Left ventricle myocardium superior (tissue), 1 donor: ENCODE data around the gene HDAC9. TPM values are rescaled to one million over a fixed set of nuclear protein-coding genes. Genes with fewer than 3 reads are reported as not detected.

Experiments used
- ATAC-seq: fragments of 200-7000 bp; cut with Tn5 transposase; one replicate; pipeline ENCODE4 v1.9.1; 2020; ENCODE audit warnings: mild to moderate bottlenecking, moderate library complexity
- DNase-seq: peaks from one replicate; pipeline ENCODE4 v3.0.0-alpha.2; 2020
- intact Hi-C: fragments of 100-400 bp; cut with micrococcal nuclease; formaldehyde crosslinking; loops from one replicate; pipeline ENCODE4 v1.11.0; 2022
- total RNA-seq: library from RNA; stranded (reverse); fragmentation: NEBNext Ultra II Directional; extraction: Animal tissue kit (Norgen Biotek cat#: 25700); gene quantifications from one replicate; pipeline ENCODE4 v1.2.1, GENCODE V29; 2021
- donor health status: DM: no; HTN: yes; CAD: no; lungs with severe emphysema.

Gene HDAC9
- total RNA-seq, 1 donor from 2014 or later: 30.7 TPM

DNA sequence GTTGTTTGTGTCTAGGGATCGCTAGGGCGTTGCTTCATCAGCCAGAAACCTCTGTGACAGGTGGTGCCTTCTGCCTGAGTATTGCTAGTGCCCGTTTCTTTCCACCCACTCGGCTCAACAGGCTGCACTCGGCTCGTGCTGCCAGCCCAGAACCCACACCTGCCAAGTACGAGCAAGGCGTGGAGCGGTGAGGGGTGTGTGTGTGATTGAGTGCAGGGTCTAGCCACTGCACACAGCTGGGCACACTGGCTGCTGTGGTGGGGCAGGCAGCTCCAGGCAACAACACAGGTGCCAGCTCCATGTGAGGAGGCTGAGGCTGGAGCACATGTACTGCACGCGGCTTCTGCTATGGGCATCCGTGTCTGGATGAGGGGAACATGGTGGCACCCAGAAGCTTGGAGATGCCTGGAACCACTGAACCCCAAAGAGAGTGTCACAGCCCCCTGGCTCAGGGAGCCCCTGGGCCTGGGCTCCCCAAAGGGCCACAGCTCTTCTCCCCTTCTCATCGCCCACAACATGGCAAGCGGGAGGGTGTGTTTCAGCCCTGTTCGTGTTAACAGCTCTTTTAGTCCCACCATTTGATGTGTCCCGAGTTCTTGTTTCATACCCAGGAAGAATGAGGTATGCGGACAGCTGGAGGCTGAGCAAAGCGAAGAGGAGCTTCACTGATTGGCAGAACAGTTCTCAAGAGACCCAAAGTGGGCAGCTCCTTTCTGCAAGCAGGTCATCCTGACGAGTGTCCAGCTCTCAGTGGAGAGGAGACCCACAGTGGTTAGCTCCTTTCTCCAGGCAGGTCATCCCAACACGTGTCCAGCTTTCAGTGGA is 78.1 kb downstream of the HDAC9 start:
- intact Hi-C loops: loop anchor here (5.0 kb wide), 1 partner anchor 221 kb away; no protein-coding TSS in a partner anchor
- DNase-seq: peak; percentile 49
- peak; percentile 87 for ATAC-seq

- no peak for DNase-seq
- intact Hi-C loops: loop anchor here (5.0 kb wide), 1 partner anchor 222 kb away; no protein-coding TSS in a partner anchor
- no peak for ATAC-seq
Measured at GRCh38 chr7:18574235-18574540, 78.6 kb downstream of the HDAC9 start.

DNA sequence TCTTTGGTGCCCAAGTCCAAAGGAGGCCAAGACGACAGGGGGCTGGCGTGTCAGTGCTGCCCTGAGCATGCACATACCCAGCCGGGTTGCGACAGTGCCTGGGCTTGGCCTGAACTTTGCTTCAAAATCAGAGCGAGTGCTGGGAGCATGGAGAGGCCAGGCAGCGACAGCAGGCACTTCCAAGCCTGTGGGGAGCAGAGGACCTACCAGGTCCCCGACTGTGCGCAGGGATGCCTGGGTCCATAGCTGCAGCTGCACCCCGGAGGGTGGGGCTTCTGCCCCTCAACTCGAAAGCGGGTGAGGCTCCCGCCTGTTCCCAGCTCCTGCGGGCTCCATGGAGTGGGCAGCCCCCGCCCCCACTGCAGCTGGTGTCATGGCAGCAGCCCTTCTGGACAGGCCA is 79.1 kb downstream of the HDAC9 start:
- DNase-seq (no peak), ATAC-seq (no peak)

DNA sequence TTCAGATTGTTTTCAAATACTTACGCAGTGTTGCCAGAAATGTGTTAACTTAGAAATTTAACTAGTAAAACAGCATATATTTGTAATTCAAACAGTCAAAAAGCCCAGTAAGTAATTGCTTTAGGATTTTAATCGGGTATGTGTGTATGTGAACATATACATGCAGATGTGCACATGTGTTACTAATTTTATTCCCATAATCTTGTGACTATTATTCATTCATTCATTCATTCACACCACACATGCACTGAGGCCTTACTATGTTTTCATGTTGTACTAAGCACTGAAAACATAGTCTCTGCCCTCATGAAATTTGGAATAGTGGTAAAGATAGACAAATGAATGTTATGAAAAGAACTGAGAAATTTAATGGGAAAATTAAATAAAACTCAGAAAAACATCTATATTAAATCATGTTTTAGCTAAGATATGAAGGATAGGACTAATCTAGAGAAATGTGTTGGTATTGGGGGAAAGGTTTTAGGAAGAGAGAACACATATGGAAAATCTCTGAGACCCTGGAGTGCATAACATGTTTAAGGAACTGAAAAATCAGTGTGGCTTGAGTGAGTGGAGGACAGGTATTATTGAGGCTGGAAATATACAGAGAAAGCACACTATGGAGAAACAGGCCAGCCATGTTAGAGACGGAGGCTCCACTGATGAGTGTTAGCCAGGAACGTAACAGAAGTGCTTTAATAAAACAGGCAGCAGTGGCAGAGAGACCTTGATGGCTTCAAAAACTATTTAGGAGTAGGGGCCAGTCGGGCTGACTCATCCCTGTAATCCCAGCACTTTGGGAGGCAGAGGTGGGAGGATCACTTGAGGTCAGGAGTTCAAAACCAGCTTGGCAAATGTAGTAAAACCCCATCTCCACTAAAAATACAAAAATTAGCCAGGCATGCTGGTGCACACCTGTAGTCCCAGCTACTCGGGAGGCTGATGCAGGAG is 80.3 kb downstream of the HDAC9 start:
- no peak for ATAC-seq
- DNase-seq: no peak
- intact Hi-C loops: no loop called here

More for the DNA sequence above, 79.1 kb downstream of the HDAC9 start:
- intact Hi-C loops: loop anchor here (5.0 kb wide), 1 partner anchor 222 kb away; no protein-coding TSS in a partner anchor

DNA sequence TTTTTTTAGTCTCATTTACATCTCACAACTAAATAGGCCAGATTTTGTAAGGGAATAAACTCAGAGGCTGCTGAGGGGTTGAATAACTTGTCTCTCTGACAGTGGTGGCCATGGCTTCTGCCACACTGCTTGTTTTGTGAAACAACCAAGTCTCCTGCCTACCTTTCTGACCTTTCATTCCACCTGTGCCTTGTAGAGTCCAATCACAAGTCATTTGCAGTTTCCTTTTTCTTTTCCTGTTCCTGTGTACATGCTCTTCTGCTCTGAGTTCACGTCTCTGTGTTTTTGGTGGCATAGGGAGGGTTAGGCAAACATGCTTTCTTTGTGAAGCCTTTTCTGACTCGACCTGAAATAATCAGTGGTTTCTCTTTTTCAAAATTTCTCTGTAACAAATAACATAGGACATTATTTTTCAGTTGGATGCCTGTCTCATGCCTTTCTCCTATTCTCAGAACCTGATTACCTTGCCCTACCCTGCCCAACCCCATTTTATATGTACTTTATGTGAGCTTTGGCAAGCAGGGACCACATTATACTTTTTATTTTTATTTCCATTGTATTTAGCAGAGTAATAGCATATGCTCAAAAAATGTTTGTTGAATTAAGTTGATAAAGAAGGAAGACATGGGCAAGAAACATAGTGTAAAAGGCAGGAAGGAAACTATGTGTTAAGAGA is 81.7 kb downstream of the HDAC9 start:
- no peak for DNase-seq
- intact Hi-C loops: no loop called here
- ATAC-seq: no peak

DNA sequence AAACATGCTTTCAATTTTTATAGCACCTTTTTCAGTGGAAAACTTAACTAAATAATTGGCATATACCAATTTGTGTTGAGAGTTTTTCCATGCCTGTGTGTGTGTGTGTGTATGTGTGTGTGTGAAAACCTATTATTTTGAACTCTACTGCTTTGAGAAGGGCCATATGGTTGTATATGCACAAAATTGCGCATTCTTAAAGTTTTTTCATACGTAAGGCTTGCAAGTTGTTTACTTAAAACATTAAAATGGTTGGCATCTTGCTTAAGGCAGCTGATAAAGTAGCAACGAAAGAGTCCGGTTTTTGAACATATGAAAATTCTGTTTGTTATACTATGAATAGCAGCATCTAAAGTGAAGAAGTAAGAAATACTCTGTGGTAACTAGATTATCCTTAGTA is 84.1 kb downstream of the HDAC9 start:
- ATAC-seq: no peak
- intact Hi-C loops: loop anchor here (5.0 kb wide), 1 partner anchor 642 kb away; no protein-coding TSS in a partner anchor
- DNase-seq: no peak

GRCh38 chr7:18580950-18581349 is 85.4 kb downstream of the HDAC9 start:
- no peak for ATAC-seq
- DNase-seq: no peak
- intact Hi-C loops: loop anchor here (5.0 kb wide), 1 partner anchor 644 kb away; no protein-coding TSS in a partner anchor

DNA sequence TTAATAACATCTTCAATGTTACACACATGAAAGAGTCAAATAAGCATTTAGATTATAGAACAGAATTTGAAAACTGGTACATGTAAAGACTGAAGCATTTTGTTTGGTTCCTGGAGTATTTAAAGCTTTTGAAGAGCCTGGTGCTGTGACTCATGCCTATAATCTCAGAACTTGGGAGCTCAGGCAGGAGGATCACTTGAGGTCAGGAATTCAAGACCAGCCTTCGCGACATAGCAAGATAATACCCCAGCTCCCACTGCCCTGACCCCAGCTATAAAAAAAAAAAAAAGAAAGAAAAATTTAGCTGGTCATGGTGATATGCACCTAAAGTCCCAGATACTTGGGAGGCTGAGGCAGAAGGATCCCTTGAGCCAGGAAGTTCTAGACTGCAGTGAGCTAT is 87.8 kb downstream of the HDAC9 start:
- ATAC-seq (peak; percentile 65), DNase-seq (no peak)
- intact Hi-C loops: loop anchor here (5.0 kb wide), 1 partner anchor 646 kb away; no protein-coding TSS in a partner anchor

- DNase-seq (no peak), ATAC-seq (no peak)
- intact Hi-C loops: no loop called here
Measured at GRCh38 chr7:18590241-18590640, 94.7 kb downstream of the HDAC9 start.

- intact Hi-C loops: no loop called here
- DNase-seq: no peak
- peak; percentile 41 for ATAC-seq
Measured at GRCh38 chr7:18590744-18591340, 95.3 kb downstream of the HDAC9 start.

- intact Hi-C loops: no loop called here
- DNase-seq (no peak), ATAC-seq (no peak)
Measured at GRCh38 chr7:18593602-18594279, 98.2 kb downstream of the HDAC9 start.

GRCh38 chr7:18597754-18598153 is 102.2 kb downstream of the HDAC9 start:
- intact Hi-C loops: no loop called here
- DNase-seq: no peak
- ATAC-seq: peak; percentile 77

- no peak for DNase-seq
- intact Hi-C loops: no loop called here
- ATAC-seq: no peak
Measured at GRCh38 chr7:18607025-18607424, 111.5 kb downstream of the HDAC9 start.

DNA sequence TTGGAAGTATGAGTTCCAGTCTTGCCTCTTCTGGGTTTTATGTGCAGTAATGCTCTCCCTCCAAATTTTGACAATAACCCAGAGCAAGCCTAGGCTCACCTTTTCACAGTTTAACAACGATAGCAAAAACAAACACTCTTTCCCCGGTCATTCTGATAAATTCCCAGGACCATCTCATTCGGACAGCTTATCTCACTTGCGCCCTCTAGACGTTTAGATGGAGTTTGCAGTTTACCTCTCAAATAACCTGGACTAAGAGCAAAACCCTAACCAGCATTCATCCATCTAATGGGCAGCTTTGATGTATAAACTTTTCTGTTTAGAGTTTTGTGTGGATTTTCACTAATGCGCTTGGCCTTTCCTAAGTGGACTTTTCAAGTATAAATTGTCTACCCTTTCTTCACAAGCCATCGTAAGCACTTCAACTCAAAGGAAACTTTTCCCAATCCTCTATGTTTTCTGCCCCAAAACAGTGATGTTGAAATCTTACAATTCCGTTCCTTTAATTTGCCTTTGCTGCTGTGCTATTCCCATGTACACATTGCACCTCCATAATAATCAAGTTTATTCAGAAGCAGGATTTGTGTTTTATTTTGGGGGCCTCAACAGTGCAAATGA is 114.9 kb downstream of the HDAC9 start:
- ATAC-seq (no peak), DNase-seq (no peak)
- intact Hi-C loops: no loop called here

GRCh38 chr7:18614841-18615240 is 119.3 kb downstream of the HDAC9 start:
- ATAC-seq (no peak), DNase-seq (no peak)
- intact Hi-C loops: loop anchor here (2.0 kb wide), 1 partner anchor 56 kb away; no protein-coding TSS in a partner anchor

GRCh38 chr7:18619311-18619710 is 123.8 kb downstream of the HDAC9 start:
- no peak for ATAC-seq
- DNase-seq: no peak
- intact Hi-C loops: no loop called here

DNA sequence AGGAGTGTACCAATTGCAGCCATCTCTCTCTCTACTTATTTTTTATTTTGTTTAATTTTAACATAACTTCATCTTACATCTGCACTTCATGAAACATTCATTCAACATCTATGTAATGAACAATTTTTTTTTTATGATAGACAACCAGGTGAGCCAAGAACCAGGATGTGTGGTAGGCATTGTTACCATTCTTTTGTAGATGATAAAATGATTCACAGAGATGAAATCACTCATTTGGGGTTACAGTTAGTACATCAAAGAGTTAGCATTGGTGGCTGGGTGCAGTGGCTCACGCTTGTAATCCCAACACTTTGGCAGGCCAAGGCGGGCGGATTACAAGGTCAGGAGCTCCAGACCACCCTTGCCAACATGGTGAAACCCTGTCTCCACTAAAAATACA is 127.8 kb downstream of the HDAC9 start:
- intact Hi-C loops: no loop called here
- DNase-seq (no peak), ATAC-seq (no peak)

DNA sequence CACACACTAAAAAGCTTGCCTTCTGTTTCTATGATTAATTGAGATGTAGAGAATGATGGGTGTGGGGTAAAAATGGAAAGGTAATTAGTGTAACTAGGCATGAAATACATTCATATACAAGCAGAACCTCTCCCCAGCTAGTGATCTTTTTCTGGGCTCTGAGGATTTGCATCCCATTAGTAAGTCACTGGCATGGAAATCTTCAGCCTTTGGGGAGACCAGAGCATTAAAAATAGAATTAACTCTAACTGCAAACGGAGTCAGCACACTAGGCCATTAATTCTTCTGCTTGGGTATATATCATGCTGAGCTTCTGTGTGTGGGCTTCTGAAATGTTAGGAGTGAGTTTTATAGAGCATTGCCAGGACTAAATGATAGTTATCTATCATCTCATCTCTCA is 128.9 kb downstream of the HDAC9 start:
- intact Hi-C loops: no loop called here
- DNase-seq (no peak), ATAC-seq (no peak)
